ENCODE measurements around the gene LPP. TPM values are rescaled to one million over a fixed set of nuclear protein-coding genes. Genes with fewer than 3 reads are reported as not detected.

LPP gene
- total and polyA plus RNA-seq, 9 of the 15 experiments (the other 6 are each of a cell fraction or from before 2014, with no cell fraction given) = 0.07 to 0.18 TPM; not detected in 7

DNA sequence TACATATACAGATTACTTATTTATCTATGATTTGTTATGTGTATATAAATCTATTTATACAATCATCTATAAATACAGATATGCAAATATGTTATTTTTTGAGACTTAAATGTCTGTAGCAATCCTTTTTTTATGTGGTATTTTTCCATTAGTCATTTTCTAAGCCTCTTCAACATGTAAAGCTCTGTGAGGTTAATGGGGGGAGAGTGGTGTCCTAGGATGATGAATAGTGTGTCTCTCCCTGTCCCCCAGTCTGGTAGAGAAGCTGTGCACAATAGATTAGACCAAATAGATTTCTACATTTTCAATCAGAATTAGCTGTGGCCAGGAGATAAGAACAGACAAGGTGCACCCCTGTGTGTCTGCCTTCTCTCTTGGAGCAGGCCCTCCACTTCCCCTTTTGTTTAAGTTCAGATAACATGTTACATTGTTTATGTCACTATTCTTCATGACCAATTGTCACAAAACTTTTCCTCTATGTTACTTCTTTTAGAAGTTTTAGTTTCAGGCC lies 453.9 kb downstream of the LPP start:
- Histone ChIP-seq H3K27ac (ENCODE audit: extremely low read depth, low read depth, low read length) (no peak overlapping the region), H4K20me1 (replicated peaks; ENCODE audit: control insufficient read depth, insufficient read depth, low read length) (no peaks in the 10 kb centered on the region), H3K79me2 (ENCODE audit: control insufficient read depth, insufficient read depth, low read length) (no peaks in the 10 kb centered on the region), H3K9me1 (ENCODE audit: control insufficient read depth, insufficient read depth, low read length) (no peaks in the 10 kb centered on the region), H3K4me1 (replicated peaks in 1 of 2; ENCODE audit: control insufficient read depth in 2 of 2, insufficient read depth in 2 of 2, low read length in 2 of 2) (no peaks in the 10 kb centered on the region), H3K4me2 (ENCODE audit: insufficient read depth, low read length) (no peak overlapping the region), H2AFZ (ENCODE audit: low read depth, low read length) (no peak overlapping the region), H3K36me3 (ENCODE audit: control insufficient read depth, insufficient read depth, low read length) (no peaks in the 10 kb centered on the region), H3K9me3 (replicated peaks; ENCODE audit: control insufficient read depth, insufficient read depth, low read depth, low read length) (no peaks in the 10 kb centered on the region), H3K4me3 (no peak overlapping the region), H3K9ac (ENCODE audit: insufficient read depth in 1 of 2, low read depth in 2 of 2, low read length in 2 of 2) (no peak overlapping the region), H3K27me3 (ENCODE audit: control insufficient read depth in 2 of 2, insufficient read depth in 2 of 2, low read length in 2 of 2) (no peaks in the 10 kb centered on the region)
- DNase-seq (ENCODE audit: extremely low read depth in 1 of 4, low spot score in 3 of 4) = no peak
- no TSS peak for BruUV-seq (replicated peaks)
- no peak for FAIRE-seq
- in situ Hi-C loops (cut with MboI) (no loop called here), intact Hi-C loops (cut with micrococcal nuclease) (no loop called here)
- ChIA-PET POLR2A (no interaction called here), CTCF (ENCODE audit: low intra/inter-chr PET ratio) (no interaction called here)
- ATAC-seq = no peak
- TF ChIP-seq CREBBP (IDR thresholded peaks at IDR 0.05; ENCODE audit: low read depth, low read length) = no peak
- no peak for TF ChIP-seq TCF7 (IDR thresholded peaks at IDR 0.05; ENCODE audit: borderline replicate concordance)
- TF ChIP-seq EP400 (IDR thresholded peaks at IDR 0.05) = no peak
- no peak for TF ChIP-seq CHAMP1 (IDR thresholded peaks at IDR 0.05)
- TF ChIP-seq, protein P1, sequence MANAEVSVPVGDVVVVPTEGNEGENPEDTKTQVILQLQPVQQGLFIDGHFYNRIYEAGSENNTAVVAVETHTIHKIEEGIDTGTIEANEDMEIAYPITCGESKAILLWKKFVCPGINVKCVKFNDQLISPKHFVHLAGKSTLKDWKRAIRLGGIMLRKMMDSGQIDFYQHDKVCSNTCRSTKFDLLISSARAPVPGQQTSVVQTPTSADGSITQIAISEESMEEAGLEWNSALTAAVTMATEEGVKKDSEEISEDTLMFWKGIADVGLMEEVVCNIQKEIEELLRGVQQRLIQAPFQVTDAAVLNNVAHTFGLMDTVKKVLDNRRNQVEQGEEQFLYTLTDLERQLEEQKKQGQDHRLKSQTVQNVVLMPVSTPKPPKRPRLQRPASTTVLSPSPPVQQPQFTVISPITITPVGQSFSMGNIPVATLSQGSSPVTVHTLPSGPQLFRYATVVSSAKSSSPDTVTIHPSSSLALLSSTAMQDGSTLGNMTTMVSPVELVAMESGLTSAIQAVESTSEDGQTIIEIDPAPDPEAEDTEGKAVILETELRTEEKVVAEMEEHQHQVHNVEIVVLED (CRISPR knock-in tag; IDR thresholded peaks at IDR 0.05) = no peak
- no peak for TF ChIP-seq ZNF277 (CRISPR knock-in tag; IDR thresholded peaks at IDR 0.05; ENCODE audit: borderline replicate concordance)
- no peak for TF ChIP-seq SMAD4 (CRISPR knock-in tag; conservative IDR thresholded peaks at IDR 0.05)
- TF ChIP-seq SMAD3 (CRISPR knock-in tag; conservative IDR thresholded peaks at IDR 0.05) = no peak
- no peak for TF ChIP-seq GABPB2 (CRISPR knock-in tag; conservative IDR thresholded peaks at IDR 0.05)
- no peak for TF ChIP-seq EWSR1 (IDR thresholded peaks at IDR 0.05; ENCODE audit: borderline replicate concordance, low read depth, partially characterized antibody)
- no peak for TF ChIP-seq ZBED1 (IDR thresholded peaks at IDR 0.05)
- no peak for TF ChIP-seq DDX20 (tag; IDR thresholded peaks at IDR 0.05; ENCODE audit: low read depth)
- TF ChIP-seq ESRRA (IDR thresholded peaks at IDR 0.05; ENCODE audit: borderline replicate concordance, low read depth) = no peak
- TF ChIP-seq NR0B1 (IDR thresholded peaks at IDR 0.05; ENCODE audit: partially characterized antibody) = no peak

Data from K562 (cell line).